AG04450 (cell line): ENCODE data around the gene ACAD11. TPM values are rescaled to one million over a fixed set of nuclear protein-coding genes. Genes with fewer than 3 reads are reported as not detected.

Source experiments
- CTCF ChIA-PET: fragments of 300-600, 350-600 bp; formaldehyde crosslinking; extraction: SDS; loops from one replicate; lab custom pipeline; 2022; ENCODE audit warnings: antibody characterized with exemption, inconsistent platforms; lab: Charles Lee
- POLR2A ChIA-PET: fragments of 350-600 bp; formaldehyde crosslinking; extraction: SDS; loops from one replicate; lab custom pipeline; 2021; ENCODE audit warnings: antibody characterized with exemption, inconsistent platforms; lab: Yijun Ruan, JAX
- DNase-seq: peaks from one replicate; pipeline ENCODE4 v3.0.0-alpha.2; 2011; ENCODE audit warnings: low read depth, low spot score
- H3K27ac ChIP-seq: one replicate; pipeline ENCODE4 v1.5.1; 2012; ENCODE audit warnings: low read depth, low read length, control low read depth
- H3K27me3 ChIP-seq: one replicate; pipeline ENCODE4 v1.6.0; 2012; ENCODE audit warnings: low read length; ENCODE audit not compliant: control insufficient read depth, insufficient read depth
- H3K4me3 ChIP-seq: 2 replicates; pipeline ENCODE4 v1.5.1; 2011; ENCODE audit warnings: mild to moderate bottlenecking, low read depth, low read length, control low read depth
- H3K9me3 ChIP-seq: 2 replicates; pipeline ENCODE4 v1.5.1; 2012; ENCODE audit warnings: low read length; ENCODE audit not compliant: control insufficient read depth, insufficient read depth
- polyA plus RNA-seq: library from polyadenylated mRNA; depleted of rRNA; stranded (reverse); fragments of >200 nt; gene quantifications from 2 replicates; pipeline ENCODE4 v1.2.3, GENCODE V29; 2011; rRNA removed
- TF ChIP-seq, protein P1 (sequence below): IDR thresholded peaks from 2 replicates; pipeline ENCODE4 v1.5.1; 2011; ENCODE audit warnings: low read depth, low read length, control low read depth, inconsistent platforms

The ACAD11 gene
- polyA plus RNA-seq, 1 experiment = 23.3 TPM

DNA sequence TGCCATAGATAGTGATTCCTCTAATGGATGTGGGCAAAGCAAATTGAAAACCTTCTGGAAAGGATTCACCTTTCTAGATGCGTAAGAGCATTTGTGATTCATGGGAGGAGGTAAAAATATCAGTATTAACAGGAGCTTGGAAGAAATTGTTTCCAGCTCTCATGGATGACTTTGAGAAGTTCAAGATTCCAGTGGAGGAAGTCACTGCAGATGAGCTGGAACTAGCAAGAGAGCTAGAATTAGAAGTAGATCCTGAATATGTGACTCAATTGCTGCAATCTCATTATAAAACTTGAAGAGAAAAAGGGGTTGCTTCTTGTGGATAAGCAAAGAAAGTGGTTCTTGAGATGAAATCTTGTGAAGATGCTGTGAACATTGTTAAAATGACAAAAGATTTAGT is 150.5 kb downstream of the ACAD11 start:
- no peak for DNase-seq
- Histone ChIP-seq H3K27ac (no peak overlapping the region), H3K4me3 (no peak overlapping the region), H3K9me3 (no peaks in the 10 kb centered on the region), H3K27me3 (no peaks in the 10 kb centered on the region)
- CTCF ChIA-PET = interaction anchor here (5.9 kb wide), 1 partner anchor 27 kb away, joined by 33 read pairs; no protein-coding TSS in a partner anchor
- TF ChIP-seq, protein P1, sequence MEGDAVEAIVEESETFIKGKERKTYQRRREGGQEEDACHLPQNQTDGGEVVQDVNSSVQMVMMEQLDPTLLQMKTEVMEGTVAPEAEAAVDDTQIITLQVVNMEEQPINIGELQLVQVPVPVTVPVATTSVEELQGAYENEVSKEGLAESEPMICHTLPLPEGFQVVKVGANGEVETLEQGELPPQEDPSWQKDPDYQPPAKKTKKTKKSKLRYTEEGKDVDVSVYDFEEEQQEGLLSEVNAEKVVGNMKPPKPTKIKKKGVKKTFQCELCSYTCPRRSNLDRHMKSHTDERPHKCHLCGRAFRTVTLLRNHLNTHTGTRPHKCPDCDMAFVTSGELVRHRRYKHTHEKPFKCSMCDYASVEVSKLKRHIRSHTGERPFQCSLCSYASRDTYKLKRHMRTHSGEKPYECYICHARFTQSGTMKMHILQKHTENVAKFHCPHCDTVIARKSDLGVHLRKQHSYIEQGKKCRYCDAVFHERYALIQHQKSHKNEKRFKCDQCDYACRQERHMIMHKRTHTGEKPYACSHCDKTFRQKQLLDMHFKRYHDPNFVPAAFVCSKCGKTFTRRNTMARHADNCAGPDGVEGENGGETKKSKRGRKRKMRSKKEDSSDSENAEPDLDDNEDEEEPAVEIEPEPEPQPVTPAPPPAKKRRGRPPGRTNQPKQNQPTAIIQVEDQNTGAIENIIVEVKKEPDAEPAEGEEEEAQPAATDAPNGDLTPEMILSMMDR = no peak
- POLR2A ChIA-PET = no interaction called here

Other genes starting within 250 kb of the ACAD11 start
- gene DNAJC13, start 242.3 kb downstream of the ACAD11 start, polyA plus RNA-seq = 37.5 and 50.5 TPM in 2 replicates
- 0.10 and 0.20 TPM in 2 replicates for gene ACKR4, start 62.5 kb downstream of the ACAD11 start, polyA plus RNA-seq
- gene UBA5, start 520 bp upstream of the ACAD11 start, polyA plus RNA-seq = 39.0 and 54.0 TPM in 2 replicates
- gene NPHP3, start 62.6 kb upstream of the ACAD11 start, polyA plus RNA-seq = 31.0 and 40.4 TPM in 2 replicates